ENCODE data around the gene KDM4B. TPM values are rescaled to one million over a fixed set of nuclear protein-coding genes. Genes with fewer than 3 reads are reported as not detected.

KDM4B gene
- total and polyA plus RNA-seq, 2 of the 8 experiments (the other 6 are each of a cell fraction or from before 2014, with no cell fraction given), result 12.0 to 31.9 TPM

DNA sequence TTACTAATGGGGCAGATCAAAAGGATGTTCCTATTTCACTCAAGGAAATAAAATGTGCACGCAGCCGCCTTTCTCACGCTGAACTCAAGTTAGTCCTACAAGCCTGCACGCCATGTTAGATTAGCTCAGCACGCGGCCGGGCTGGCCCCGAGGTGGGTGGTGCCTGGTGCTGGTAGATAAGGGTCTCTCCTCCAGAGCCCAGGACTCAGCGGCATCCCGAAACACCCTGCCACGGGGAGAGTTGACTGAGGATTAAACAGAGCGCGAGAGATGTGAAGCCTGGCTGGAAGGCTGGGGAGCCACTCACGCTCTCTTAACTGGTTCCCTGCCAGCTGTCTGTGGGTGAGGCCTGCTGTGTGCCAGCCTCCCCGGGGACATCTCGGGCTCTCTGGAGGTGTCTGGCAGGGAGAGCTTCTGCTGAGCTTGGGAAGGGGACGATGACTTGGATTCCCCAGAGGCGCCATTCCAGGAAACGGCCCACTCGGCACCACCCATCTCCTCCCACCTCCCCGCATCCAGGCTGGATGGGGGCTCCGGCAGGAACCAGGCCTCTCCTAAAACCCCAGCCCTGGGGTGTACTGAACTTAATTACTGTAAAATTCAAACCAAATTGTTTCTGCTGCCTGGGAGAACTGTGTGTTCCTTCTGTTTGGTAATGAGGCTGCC lies 122.2 kb downstream of the KDM4B start:
- ChIA-PET POLR2A (ENCODE audit: partially characterized antibody) (no interaction called here), CTCF (ENCODE audit: partially characterized antibody) (interaction anchor here (0.7 to 1.3 kb wide), 7 partner anchors 16 to 282 kb away, joined by 3 to 6 read pairs (median 3); no protein-coding TSS in a partner anchor)

More for the DNA sequence above, 122.2 kb downstream of the KDM4B start:
- DNase-seq (ENCODE audit: low read depth in 1 of 2, low spot score in 2 of 2) (no peak), FAIRE-seq (no peak)
- Histone ChIP-seq H3K27ac (ENCODE audit: low read depth, low read length) (no peak overlapping the region), H3K18ac (ENCODE audit: extremely low read depth, low read length) (no peak overlapping the region; the same call in 1 of the 2 replicates), H2BK20ac (ENCODE audit: low read length) (no peak overlapping the region), H4K91ac (replicated peaks; ENCODE audit: insufficient read length, low read length) (no peak overlapping the region), H2BK12ac (ENCODE audit: low read depth, low read length) (no peak overlapping the region), H3K23ac (ENCODE audit: insufficient read length) (no peak overlapping the region), H2AFZ (ENCODE audit: low read length) (no peak overlapping the region), H2BK15ac (ENCODE audit: low read length) (no peak overlapping the region), H3K4me2 (ENCODE audit: insufficient read depth in 1 of 2, low read depth in 2 of 2, low read length in 2 of 2) (no peak overlapping the region), H2BK120ac (replicated peaks; ENCODE audit: low read depth, low read length) (no peak overlapping the region), H4K8ac (ENCODE audit: extremely low read depth, insufficient read depth, low read length) (no peak overlapping the region; the same call in 1 of the 2 replicates), H3K9ac (replicated peaks in 1 of 4; ENCODE audit: extremely low read depth in 1 of 4, low read depth in 3 of 4, low read length in 3 of 4) (no peak overlapping the region), H2AK5ac (ENCODE audit: low read depth, low read length) (no peak overlapping the region), H3K56ac (replicated peaks; ENCODE audit: insufficient read length, low read depth, low read length) (no peak overlapping the region), H4K20me1 (replicated peaks in 1 of 2; ENCODE audit: control insufficient read depth in 1 of 2, insufficient read depth in 2 of 2, low read length in 2 of 2) (peaks cover 2 to 3% of the 10 kb centered on the region in 2 experiments), H4K5ac (ENCODE audit: insufficient read length, low read depth, low read length) (no peak overlapping the region), H2BK5ac (ENCODE audit: low read depth, low read length) (no peak overlapping the region), H3K4me3 (ENCODE audit: extremely low read depth in 1 of 4, insufficient read depth in 2 of 4, low read depth in 3 of 4, low read length in 4 of 4) (no peak overlapping the region), H3K4me1 (replicated peaks in 1 of 4; ENCODE audit: control insufficient read depth in 3 of 4, insufficient read depth in 4 of 4, low read length in 3 of 4) (peaks cover 0 to 8% (median 5%) of the 10 kb centered on the region in 4 experiments; a peak in 4 of 7 replicates), H3K79me2 (ENCODE audit: control insufficient read depth in 1 of 2, insufficient read depth in 2 of 2, low read length in 2 of 2) (no peaks in the 10 kb centered on the region), H3K36me3 (ENCODE audit: control insufficient read depth in 2 of 4, insufficient read depth in 4 of 4, low read length in 3 of 4) (peaks cover 0 to 3% (median 1%) of the 10 kb centered on the region in 4 experiments; a peak in 2 of 8 replicates), H3K79me1 (ENCODE audit: low read depth, low read length) (no peaks in the 10 kb centered on the region), H3K9me3 (ENCODE audit: insufficient read depth in 2 of 2, low read depth in 1 of 2, low read length in 1 of 2) (no peaks in the 10 kb centered on the region), H3K23me2 (ENCODE audit: low read depth, low read length) (no peaks in the 10 kb centered on the region), H3K4ac (replicated peaks; ENCODE audit: insufficient read length, low read depth, low read length) (no peak overlapping the region), H3K27me3 (replicated peaks in 1 of 4; ENCODE audit: control insufficient read depth in 3 of 4, extremely low read depth in 1 of 4, insufficient read depth in 3 of 4, low read length in 3 of 4) (no peaks in the 10 kb centered on the region), H3K14ac (ENCODE audit: insufficient read length) (no peak overlapping the region)
- 89% methylated on average over 20 of the region's 22 CpGs; no CpG with 5 or more reads in 1 of the 2 experiments for WGBS, 2 experiments (ENCODE audit: extremely low coverage in 1 of 2, insufficient coverage in 1 of 2, insufficient read length in 1 of 2, insufficient replicate concordance in 2 of 2, low coverage in 1 of 2, low lambda C conversion rate in 2 of 2, missing lambda C conversion rate in 1 of 2)
- TF ChIP-seq RFX5 (IDR thresholded peaks at IDR 0.05; ENCODE audit: borderline replicate concordance, low read depth, low read length), result no peak
- no peak for TF ChIP-seq CBX5 (IDR thresholded peaks at IDR 0.05; ENCODE audit: low read depth, low read length)
- TF ChIP-seq CBX8 (IDR thresholded peaks at IDR 0.05; ENCODE audit: borderline replicate concordance, low read depth, low read length), result no peak
- TF ChIP-seq CEBPB (IDR thresholded peaks at IDR 0.05; ENCODE audit: low read depth, low read length), result no peak
- no peak for TF ChIP-seq TEAD4 (IDR thresholded peaks at IDR 0.05; ENCODE audit: low read depth, low read length)
- no peak for TF ChIP-seq KDM5A (IDR thresholded peaks at IDR 0.05; ENCODE audit: low read length)
- no peak for TF ChIP-seq SRF (IDR thresholded peaks at IDR 0.05; ENCODE audit: low read depth, low read length)
- TF ChIP-seq TAF7 (optimal IDR thresholded peaks at IDR 0.05; ENCODE audit: borderline replicate concordance, low read depth, low read length), result no peak
- TF ChIP-seq TBP (IDR thresholded peaks at IDR 0.05; ENCODE audit: low read depth, low read length), result no peak
- no peak for TF ChIP-seq SP1 (IDR thresholded peaks at IDR 0.05; ENCODE audit: low read depth, low read length)
- no peak for TF ChIP-seq SIRT6 (IDR thresholded peaks at IDR 0.05; ENCODE audit: low read length)
- TF ChIP-seq, protein P1, sequence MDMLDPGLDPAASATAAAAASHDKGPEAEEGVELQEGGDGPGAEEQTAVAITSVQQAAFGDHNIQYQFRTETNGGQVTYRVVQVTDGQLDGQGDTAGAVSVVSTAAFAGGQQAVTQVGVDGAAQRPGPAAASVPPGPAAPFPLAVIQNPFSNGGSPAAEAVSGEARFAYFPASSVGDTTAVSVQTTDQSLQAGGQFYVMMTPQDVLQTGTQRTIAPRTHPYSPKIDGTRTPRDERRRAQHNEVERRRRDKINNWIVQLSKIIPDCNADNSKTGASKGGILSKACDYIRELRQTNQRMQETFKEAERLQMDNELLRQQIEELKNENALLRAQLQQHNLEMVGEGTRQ (IDR thresholded peaks at IDR 0.05; ENCODE audit: low read length), result no peak
- no peak for TF ChIP-seq ASH2L (IDR thresholded peaks at IDR 0.05; ENCODE audit: low read length)
